NCI-H345 (cell line): Measurements from ENCODE around the gene HEXIM1.

Experiments
- DNase-seq: peaks from one replicate; lab custom pipeline; 2025; lab: John Stamatoyannopoulos, UW

Gene HEXIM1

GRCh38 chr17:45129940-45130680 is 18.2 kb upstream of the HEXIM1 start:
- no peak for DNase-seq

- no peak for DNase-seq
Observed at GRCh38 chr17:45130681-45131615, 17.3 kb upstream of the HEXIM1 start.

GRCh38 chr17:45131616-45132319 is 16.5 kb upstream of the HEXIM1 start:
- peak; percentile 34 for DNase-seq

- DNase-seq = no peak
Observed at GRCh38 chr17:45132320-45132571, 16.0 kb upstream of the HEXIM1 start, which contains the start of gene PLCD3. TSS of gene PLCD3 (minus strand) at chr17:45132515. CDS start at chr17:45132410, 105 bp downstream.

- DNase-seq = peak; percentile 67
Observed at GRCh38 chr17:45132572-45133463, 15.5 kb upstream of the HEXIM1 start.

GRCh38 chr17:45135192-45135977 is 12.9 kb upstream of the HEXIM1 start, which contains the start of gene ACBD4:
TSS of gene ACBD4 (plus strand) at chr17:45135687. CDS start at chr17:45136145, 458 bp downstream.
- peak; percentile 83 for DNase-seq

- DNase-seq = no peak
Observed at GRCh38 chr17:45135978-45136791, 12.1 kb upstream of the HEXIM1 start.

- no peak for DNase-seq
Observed at GRCh38 chr17:45136846-45137560, 11.3 kb upstream of the HEXIM1 start.

- DNase-seq = no peak
Observed at GRCh38 chr17:45137561-45138305, 10.5 kb upstream of the HEXIM1 start.

- DNase-seq = peak; percentile 38
Observed at GRCh38 chr17:45138911-45139532, 9.3 kb upstream of the HEXIM1 start.

GRCh38 chr17:45139533-45139920 is 8.7 kb upstream of the HEXIM1 start:
- peak; percentile 38 for DNase-seq

- no peak for DNase-seq
Observed at GRCh38 chr17:45143094-45143670, 5.1 kb upstream of the HEXIM1 start.

GRCh38 chr17:45143767-45144198 is 4.5 kb upstream of the HEXIM1 start:
- no peak for DNase-seq

- no peak for DNase-seq
Observed at GRCh38 chr17:45144199-45145034, 3.9 kb upstream of the HEXIM1 start.

GRCh38 chr17:45145035-45145389 is 3.3 kb upstream of the HEXIM1 start:
- no peak for DNase-seq

- no peak for DNase-seq
Observed at GRCh38 chr17:45146166-45146565, 2.1 kb upstream of the HEXIM1 start.

- DNase-seq = no peak
Observed at GRCh38 chr17:45146592-45146889, 1.7 kb upstream of the HEXIM1 start.
